Fibroblast of the aortic adventitia (primary cell): ENCODE data around the gene SWSAP1. TPM values are rescaled to one million over a fixed set of nuclear protein-coding genes. Genes with fewer than 3 reads are reported as not detected.
"Not testable (repeated sequence)": the region's sequence is repeated elsewhere in the genome, so short reads cannot be mapped to it uniquely, and the experiment has no call there.

Experiments used
- DNase-seq: peaks from one replicate; pipeline ENCODE4 v3.0.0-alpha.2; 2010; ENCODE audit warnings: low read depth
- H3K4me3 ChIP-seq: 2 replicates; pipeline ENCODE4 v1.5.1; 2011; ENCODE audit warnings: low read depth, mild to moderate bottlenecking, control low read depth, low read length, moderate library complexity
- total RNA-seq: library from RNA; depleted of rRNA; stranded (reverse); fragments of >200 nt; gene quantifications from 2 replicates; pipeline ENCODE4 v1.2.3, GENCODE V29; 2012; ENCODE audit warnings: low replicate concordance
- TF ChIP-seq, protein P1 (sequence below): IDR thresholded peaks from 2 replicates; pipeline ENCODE4 v1.5.1; 2011; ENCODE audit warnings: mild to moderate bottlenecking, low read length, control low read depth, inconsistent platforms; ENCODE audit not compliant: insufficient read depth

Gene SWSAP1
- total RNA-seq, 1 donor: 0.45 TPM

DNA sequence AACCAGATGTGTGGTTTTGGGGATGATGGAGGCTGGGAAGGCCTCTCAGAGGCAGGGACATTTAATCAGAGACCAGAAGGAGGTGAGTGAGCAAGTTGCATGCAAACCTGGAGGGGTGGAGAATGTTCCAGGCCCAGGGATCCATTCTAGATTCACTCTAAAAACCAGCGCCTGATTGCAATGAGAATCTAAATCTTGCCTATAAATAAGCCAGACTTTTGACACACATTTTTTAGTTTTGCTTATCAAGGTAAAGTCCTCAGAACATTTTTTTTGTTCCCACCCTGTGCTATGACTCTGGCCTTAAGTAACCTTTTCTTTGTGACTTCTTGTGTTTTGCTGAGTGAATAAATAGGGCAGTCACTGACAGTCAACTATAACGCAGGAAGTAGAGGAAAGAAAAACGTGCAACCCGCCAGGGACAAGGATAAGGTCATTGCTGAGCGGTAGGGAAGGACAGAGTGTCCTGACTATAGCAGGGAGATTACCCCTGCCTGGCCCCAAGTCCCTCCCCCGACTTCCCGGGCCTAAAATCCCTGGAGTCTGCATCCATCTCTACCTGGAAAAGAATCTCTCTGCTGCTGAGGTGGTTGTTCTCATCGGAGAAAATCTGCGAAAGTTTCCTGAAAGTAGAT is 30.2 kb downstream of the SWSAP1 start:
- no peak for DNase-seq
- no peak overlapping the region for H3K4me3 ChIP-seq
- TF ChIP-seq, protein P1, sequence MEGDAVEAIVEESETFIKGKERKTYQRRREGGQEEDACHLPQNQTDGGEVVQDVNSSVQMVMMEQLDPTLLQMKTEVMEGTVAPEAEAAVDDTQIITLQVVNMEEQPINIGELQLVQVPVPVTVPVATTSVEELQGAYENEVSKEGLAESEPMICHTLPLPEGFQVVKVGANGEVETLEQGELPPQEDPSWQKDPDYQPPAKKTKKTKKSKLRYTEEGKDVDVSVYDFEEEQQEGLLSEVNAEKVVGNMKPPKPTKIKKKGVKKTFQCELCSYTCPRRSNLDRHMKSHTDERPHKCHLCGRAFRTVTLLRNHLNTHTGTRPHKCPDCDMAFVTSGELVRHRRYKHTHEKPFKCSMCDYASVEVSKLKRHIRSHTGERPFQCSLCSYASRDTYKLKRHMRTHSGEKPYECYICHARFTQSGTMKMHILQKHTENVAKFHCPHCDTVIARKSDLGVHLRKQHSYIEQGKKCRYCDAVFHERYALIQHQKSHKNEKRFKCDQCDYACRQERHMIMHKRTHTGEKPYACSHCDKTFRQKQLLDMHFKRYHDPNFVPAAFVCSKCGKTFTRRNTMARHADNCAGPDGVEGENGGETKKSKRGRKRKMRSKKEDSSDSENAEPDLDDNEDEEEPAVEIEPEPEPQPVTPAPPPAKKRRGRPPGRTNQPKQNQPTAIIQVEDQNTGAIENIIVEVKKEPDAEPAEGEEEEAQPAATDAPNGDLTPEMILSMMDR: no peak

DNA sequence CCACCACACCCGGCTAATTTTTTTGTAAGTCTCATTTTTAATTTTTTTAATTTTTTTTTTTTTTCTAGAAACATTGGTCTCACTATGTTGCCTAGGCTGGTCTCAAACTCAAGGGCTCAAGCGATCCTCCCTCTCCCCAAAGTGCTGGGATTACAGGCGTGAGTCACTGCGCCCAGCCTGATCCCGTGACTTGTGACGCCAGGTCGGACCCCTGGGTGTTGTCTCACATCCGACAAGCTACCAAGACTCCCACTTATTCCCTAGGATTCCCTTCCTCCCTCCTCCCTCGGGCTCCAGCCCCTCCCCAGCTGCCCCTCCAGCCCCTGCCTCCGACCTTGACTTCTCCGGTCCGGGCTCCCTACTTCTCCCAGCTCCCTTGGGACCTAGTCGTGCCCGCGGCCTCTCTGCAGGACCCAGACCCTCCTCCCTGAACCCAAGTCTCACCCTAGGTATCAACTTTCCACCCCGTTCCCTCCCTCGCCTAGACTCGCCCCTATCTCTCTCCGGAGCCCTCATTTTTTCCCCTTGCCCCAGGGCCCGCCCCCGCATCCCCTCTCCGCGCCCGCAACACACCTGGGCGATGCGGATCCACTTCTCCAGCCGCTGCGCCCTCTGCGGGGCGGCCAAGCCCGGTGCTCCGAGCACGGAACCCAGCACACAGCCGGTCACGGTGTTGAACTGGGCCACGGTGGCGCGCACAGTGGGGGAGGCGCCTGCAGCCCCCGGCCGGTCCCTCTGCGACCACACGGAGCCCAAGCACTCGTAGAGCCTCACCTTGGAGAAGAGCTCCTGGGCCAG is 31.6 kb downstream of the SWSAP1 start:
- TF ChIP-seq, protein P1: peak; percentile 47
- H3K4me3 ChIP-seq: no peak overlapping the region
- no peak for DNase-seq

DNA sequence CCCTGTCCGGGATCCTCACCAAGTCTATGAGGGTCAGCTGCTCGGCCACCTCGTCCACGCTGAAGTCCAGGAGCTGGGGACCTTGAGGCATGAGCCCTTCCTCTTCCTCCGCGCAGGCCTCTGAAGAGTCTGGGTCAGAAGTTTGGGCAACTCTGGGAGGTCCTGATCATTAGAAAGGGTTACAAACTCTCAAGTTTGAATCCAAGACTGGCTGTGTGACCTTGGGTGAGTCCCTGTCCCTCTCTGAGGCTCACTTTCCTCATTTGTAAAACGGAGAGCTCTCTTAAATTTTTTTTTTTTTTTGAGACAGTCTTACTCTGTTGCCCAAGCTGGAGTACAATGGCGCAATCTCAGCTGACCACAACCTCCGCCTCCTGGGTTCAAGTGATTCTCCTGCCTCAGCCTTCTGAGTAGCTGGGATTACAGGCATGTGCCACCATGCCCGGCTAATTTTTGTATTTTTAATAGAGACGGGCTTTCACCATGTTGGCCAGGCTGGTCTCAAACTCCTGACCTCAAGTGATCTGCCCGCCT is 32.3 kb downstream of the SWSAP1 start:
- not testable (repeated sequence) for H3K4me3 ChIP-seq, DNase-seq

DNA sequence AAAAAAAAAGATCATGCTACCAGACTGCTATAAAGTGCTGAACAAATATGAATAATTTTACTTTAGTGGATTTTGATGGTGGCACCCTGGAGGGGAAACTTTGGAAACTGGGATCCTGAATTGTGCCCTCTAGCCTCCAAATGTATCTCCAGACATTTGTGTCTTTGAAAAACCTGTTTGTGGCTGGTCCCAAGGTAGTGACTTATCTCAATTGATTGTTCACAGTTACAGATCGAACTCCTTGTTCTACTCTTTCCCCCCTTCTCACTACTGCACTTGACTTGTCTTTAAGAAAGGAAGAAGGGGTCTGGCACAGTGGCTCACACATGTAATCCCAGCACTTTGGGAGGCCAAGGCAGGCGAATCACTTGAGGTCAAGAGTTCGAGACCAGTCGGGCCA is 34.1 kb downstream of the SWSAP1 start:
- no peak overlapping the region for H3K4me3 ChIP-seq
- no peak for DNase-seq
- TF ChIP-seq, protein P1: no peak

DNA sequence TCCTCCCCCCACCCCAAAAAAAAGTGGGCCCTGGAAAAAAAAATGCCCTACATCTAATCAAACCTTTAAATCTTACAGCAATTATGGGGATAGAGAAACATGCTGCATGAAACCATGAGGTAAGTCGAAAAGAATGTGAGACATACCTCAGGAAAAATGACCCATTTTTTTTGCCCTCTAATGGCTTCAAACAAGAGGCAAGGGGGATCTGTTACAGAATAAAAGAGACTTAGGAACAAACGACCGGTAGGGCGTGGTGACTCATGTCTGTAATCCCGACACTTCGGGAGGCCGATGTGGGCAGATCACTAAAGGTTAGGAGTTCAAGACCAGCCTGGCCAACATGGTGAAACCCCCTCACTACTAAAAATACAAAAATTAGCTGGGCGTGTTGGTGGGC is 36.2 kb downstream of the SWSAP1 start:
- TF ChIP-seq, protein P1: no peak
- no peak overlapping the region for H3K4me3 ChIP-seq
- DNase-seq: no peak

DNA sequence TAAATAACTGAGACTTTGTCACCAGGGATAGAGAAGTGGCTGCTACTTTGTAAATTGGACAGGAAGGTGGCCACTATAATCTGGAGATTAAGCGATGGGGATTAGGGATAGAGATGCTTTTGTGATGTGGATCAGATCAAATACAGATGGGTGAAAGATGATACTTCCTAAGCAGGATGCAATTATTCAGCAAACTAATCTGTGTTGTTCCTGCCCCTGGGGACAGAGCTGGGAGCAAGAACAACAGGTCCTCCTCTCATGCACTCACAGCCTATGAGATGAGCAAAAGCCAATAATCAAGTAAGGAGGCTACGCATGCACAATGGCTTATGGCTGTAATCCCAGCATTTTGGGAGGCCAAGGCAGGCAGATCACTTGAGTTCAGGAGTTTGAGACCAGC is 40.1 kb downstream of the SWSAP1 start:
- H3K4me3 ChIP-seq: no peak overlapping the region
- TF ChIP-seq, protein P1: no peak
- no peak for DNase-seq

DNA sequence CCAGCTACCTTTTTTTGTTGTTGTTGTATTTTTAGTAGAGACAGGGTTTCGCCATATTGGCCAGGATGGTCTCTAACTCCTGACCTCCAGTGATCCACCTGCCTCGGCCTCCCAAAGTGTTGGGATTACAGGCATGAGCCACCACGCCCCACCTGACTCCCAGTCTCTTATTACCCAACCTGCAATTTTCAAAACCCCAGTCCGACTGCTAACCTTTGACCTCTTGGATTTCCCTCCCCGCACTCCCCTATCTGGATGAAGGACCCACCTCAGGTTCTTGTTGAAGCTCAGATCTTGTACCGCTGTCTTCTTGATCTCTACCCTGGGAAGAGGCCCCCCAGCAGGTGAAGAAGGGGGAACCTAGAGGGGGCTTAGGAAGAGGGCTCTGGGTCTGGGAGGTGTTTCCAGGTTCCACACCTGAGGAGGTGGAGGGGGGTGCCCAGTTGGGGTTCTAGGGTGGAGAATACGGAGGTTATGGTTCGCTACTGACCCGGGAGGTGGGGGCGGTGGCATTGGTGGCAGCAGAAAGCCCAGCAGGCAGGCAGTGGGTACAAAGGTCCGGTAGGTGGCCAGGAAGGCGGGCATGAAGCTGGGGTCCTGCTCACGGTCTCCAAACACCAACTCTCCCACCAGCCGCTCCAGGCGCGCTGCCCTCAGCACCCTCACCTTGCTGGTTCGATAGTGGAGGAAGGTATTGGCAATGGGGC is 42.0 kb downstream of the SWSAP1 start:
- DNase-seq: no peak
- H3K4me3 ChIP-seq: no peak overlapping the region
- TF ChIP-seq, protein P1: no peak
